Central memory CD8-positive, alpha-beta T cell (primary cell): ENCODE results near the gene NFAT5.

ENCODE experiments used
- ATAC-seq: fragments of 150-1000 bp; cut with Tn5 transposase; replicated peaks from 2 replicates; pipeline ENCODE4 v1.10.0; 2022; ENCODE audit warnings: mild to moderate bottlenecking, moderate FRiP score, moderate number of reproducible peaks; ENCODE audit not compliant: poor library complexity, severe bottlenecking; ENCODE audit errors: extremely low read depth
- DNase-seq, 2 donors: peaks; one replicate each; pipeline ENCODE4 v3.0.0; 2021; ENCODE audit warnings: low spot score in 2 of 2
- H3K27ac Mint-ChIP-seq: one replicate; pipeline ENCODE4 v1.8.0; 2022; ENCODE audit warnings: low read depth, mild to moderate bottlenecking, moderate library complexity, mixed read lengths
- H3K27me3 Mint-ChIP-seq: one replicate; pipeline ENCODE4 v1.8.0; 2022; ENCODE audit warnings: mixed read lengths
- H3K36me3 Mint-ChIP-seq: one replicate; pipeline ENCODE4 v1.8.0; 2022; ENCODE audit warnings: mild to moderate bottlenecking, moderate library complexity, mixed read lengths; ENCODE audit not compliant: insufficient read depth
- H3K4me1 Mint-ChIP-seq: one replicate; pipeline ENCODE4 v1.8.0; 2022; ENCODE audit warnings: mixed read lengths
- H3K4me3 Mint-ChIP-seq: one replicate; pipeline ENCODE4 v1.8.0; 2022; ENCODE audit warnings: mild to moderate bottlenecking, moderate library complexity, mixed read lengths
- H3K9me3 Mint-ChIP-seq: one replicate; pipeline ENCODE4 v1.8.0; 2022; ENCODE audit warnings: mixed read lengths

NFAT5 gene

GRCh38 chr16:69707920-69708683 is 142.3 kb downstream of the NFAT5 start:
- DNase-seq (no peak), ATAC-seq (no peak)
- Mint-ChIP-seq H3K36me3 (peaks cover 5% of the 10 kb centered on the region), H3K9me3 (no peaks in the 10 kb centered on the region), H3K4me1 (no peaks in the 10 kb centered on the region), H3K4me3 (no peak overlapping the region), H3K27ac (no peak overlapping the region), H3K27me3 (no peaks in the 10 kb centered on the region)

- Mint-ChIP-seq H3K27ac (no peak overlapping the region), H3K4me3 (no peak overlapping the region)
Observed at GRCh38 chr16:69709456-69710084, 143.8 kb downstream of the NFAT5 start.

GRCh38 chr16:69711115-69711740 is 145.5 kb downstream of the NFAT5 start:
- Mint-ChIP-seq H3K36me3 (peaks cover 5% of the 10 kb centered on the region), H3K27me3 (no peaks in the 10 kb centered on the region), H3K27ac (no peak overlapping the region)

More at GRCh38 chr16:69709456-69710084, 143.8 kb downstream of the NFAT5 start:
- ATAC-seq (no peak), DNase-seq (no peak)
- no peaks in the 10 kb centered on the region for H3K9me3 Mint-ChIP-seq
- no peaks in the 10 kb centered on the region for H3K27me3 Mint-ChIP-seq
- no peaks in the 10 kb centered on the region for H3K4me1 Mint-ChIP-seq
- H3K36me3 Mint-ChIP-seq = peaks cover 5% of the 10 kb centered on the region

DNA sequence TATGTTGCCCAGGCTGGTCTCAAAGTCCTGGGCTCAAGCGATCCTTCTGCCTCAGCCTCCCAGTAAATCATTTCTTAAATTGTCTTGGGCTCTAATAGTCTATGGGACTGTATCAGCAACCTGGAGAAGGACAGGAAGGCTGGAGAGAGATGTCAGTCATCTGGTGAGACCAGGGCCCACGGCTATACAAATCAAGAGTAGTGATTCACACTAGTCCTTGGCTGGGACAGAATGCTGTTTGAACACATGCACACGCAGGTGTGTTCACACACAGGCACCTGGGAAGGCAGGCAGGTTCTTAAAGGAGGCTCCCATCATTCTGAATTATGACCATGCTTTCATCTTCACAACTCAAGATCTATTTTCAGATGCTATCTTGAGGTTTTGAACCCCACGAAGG is 146.5 kb downstream of the NFAT5 start:
- peaks cover 3% of the 10 kb centered on the region for H3K36me3 Mint-ChIP-seq
- ATAC-seq (no peak), DNase-seq (no peak)
- no peaks in the 10 kb centered on the region for H3K4me1 Mint-ChIP-seq
- no peak overlapping the region for H3K27ac Mint-ChIP-seq
- no peaks in the 10 kb centered on the region for H3K27me3 Mint-ChIP-seq
- no peak overlapping the region for H3K4me3 Mint-ChIP-seq
- no peaks in the 10 kb centered on the region for H3K9me3 Mint-ChIP-seq

More at GRCh38 chr16:69711115-69711740, 145.5 kb downstream of the NFAT5 start:
- DNase-seq (no peak), ATAC-seq (no peak)
- Mint-ChIP-seq H3K9me3 (no peaks in the 10 kb centered on the region), H3K4me1 (no peaks in the 10 kb centered on the region), H3K4me3 (no peak overlapping the region)

DNA sequence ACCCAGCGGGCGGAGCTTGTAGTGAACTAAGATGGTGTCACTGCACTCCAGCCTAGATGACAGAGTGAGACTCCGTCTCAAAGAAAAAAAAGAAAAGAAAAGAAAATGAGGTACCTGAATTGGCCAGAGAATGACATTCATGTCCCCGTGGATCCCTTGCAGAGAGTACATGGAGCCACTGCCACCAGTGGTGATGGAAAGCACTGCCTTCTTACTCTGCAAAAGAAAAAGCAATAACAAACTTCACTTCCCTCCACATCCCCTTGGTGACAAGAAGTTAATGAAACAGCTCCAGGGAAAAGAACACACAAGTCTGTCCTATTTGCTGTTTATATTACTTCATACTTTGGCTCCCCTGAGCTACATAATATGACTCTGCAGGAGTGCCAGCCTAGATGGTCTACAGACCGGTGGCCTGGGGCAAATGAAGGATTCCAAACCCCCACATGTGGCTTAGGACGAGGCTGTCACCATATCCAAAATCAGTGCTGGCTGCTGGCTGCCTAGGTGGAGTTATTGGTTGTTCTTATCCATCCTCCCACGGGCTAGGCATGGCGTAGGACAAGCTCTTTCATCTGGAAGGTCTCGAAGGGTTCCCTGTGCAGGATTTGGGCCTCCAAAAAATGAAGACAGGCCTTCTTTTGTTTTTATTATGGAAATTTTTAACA is 147.3 kb downstream of the NFAT5 start:
- H3K9me3 Mint-ChIP-seq = no peaks in the 10 kb centered on the region
- peaks cover 3% of the 10 kb centered on the region for H3K36me3 Mint-ChIP-seq
- H3K27me3 Mint-ChIP-seq = no peaks in the 10 kb centered on the region
- no peak for DNase-seq
- no peak for ATAC-seq
- H3K4me1 Mint-ChIP-seq = no peaks in the 10 kb centered on the region
- H3K27ac Mint-ChIP-seq = no peak overlapping the region
- no peak overlapping the region for H3K4me3 Mint-ChIP-seq

DNA sequence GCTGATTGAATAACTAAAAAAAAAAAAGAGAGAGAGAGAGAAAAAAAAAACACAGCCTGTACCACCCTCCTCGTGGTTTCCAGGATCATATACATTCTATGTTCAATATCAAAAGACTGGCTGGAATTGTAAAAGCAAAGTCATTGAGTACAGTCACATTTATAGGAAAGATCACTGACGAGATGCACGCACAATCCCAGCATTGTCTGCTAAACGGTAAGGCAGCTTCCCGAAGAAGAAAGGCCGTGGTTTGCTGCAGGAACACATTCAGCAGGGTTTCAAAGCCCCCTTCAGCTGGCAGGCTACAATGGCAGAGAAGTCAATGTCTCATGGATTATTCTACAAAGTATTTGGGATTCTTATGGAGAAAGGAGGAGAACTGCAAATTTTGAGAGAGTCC is 151.3 kb downstream of the NFAT5 start:
- H3K4me3 Mint-ChIP-seq = no peak overlapping the region
- no peaks in the 10 kb centered on the region for H3K27me3 Mint-ChIP-seq
- DNase-seq = no peak
- peaks cover 4% of the 10 kb centered on the region for H3K36me3 Mint-ChIP-seq
- no peaks in the 10 kb centered on the region for H3K9me3 Mint-ChIP-seq
- no peak for ATAC-seq
- H3K27ac Mint-ChIP-seq = no peak overlapping the region
- no peaks in the 10 kb centered on the region for H3K4me1 Mint-ChIP-seq

DNA sequence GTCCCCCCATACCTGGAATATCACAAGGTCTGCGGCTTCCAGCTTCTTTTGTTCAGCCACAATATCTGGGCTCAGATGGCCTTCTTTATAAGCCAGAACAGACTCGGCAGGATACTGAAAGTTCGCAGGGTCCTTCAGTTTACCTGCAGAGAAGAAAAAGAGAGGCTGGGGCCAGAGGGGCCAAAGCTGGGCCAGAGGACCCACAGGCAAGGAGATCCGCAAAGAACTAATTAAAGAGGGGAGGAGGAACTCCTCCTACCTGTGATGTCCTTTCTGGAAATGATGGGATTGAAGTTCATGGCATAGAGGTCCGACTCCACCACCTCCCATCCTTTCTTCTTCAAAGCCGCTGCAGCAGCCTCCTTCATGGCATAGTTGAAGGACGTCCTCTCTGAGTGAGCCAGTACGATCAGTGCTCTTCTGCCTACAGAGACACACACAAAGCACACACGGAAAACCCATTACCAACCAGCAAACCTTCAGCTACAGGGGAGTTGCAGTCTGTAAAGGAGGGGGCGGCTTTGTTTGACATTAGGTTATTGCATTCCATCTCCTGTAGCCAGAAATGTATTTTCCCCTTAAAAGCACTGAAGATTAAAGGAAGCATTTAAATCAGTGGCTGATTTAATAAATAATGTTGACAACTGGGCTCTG is 152.5 kb downstream of the NFAT5 start:
- DNase-seq (no peak), ATAC-seq (no peak)
- Mint-ChIP-seq H3K27ac (no peak overlapping the region), H3K9me3 (no peaks in the 10 kb centered on the region), H3K27me3 (no peaks in the 10 kb centered on the region), H3K36me3 (peaks cover 4% of the 10 kb centered on the region), H3K4me3 (no peak overlapping the region), H3K4me1 (no peaks in the 10 kb centered on the region)

- ATAC-seq (no peak), DNase-seq (no peak)
- H3K27me3 Mint-ChIP-seq = no peaks in the 10 kb centered on the region
- H3K36me3 Mint-ChIP-seq = peaks cover 5% of the 10 kb centered on the region
- peaks cover 4% of the 10 kb centered on the region for H3K4me1 Mint-ChIP-seq
- no peak overlapping the region for H3K4me3 Mint-ChIP-seq
- H3K27ac Mint-ChIP-seq = no peak overlapping the region
- no peaks in the 10 kb centered on the region for H3K9me3 Mint-ChIP-seq
Observed at GRCh38 chr16:69720822-69721430, 155.2 kb downstream of the NFAT5 start.

GRCh38 chr16:69721441-69721957 is 155.7 kb downstream of the NFAT5 start:
- H3K4me1 Mint-ChIP-seq = peaks cover 9% of the 10 kb centered on the region
- H3K27me3 Mint-ChIP-seq = no peaks in the 10 kb centered on the region
- no peaks in the 10 kb centered on the region for H3K9me3 Mint-ChIP-seq
- H3K36me3 Mint-ChIP-seq = peaks cover 10% of the 10 kb centered on the region
- DNase-seq (no peak), ATAC-seq (no peak)
- H3K27ac Mint-ChIP-seq = no peak overlapping the region
- H3K4me3 Mint-ChIP-seq = no peak overlapping the region

DNA sequence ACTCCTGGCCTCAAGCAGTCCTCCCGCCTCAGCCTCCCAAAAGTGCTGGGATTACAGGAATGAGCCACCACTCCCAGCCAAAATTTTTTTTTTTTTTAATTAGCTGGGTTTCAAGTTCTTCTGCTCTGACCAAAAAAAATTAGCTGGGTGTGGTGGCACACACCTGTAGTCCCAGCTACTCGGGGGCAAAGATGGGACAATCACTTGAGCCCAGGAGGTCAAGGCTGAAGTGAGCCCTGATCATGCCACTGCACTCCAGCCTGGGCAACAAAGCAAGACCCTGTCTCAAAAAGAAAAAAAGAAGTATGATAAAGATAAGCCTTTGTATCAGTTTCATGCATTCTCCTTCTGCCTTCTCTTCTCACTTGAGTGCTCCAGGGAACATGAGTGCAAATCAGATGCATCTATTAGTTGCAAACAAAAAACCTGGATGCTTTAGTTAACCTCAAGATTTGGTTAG is 158.7 kb downstream of the NFAT5 start:
- Mint-ChIP-seq H3K27ac (no peak overlapping the region), H3K4me1 (peaks cover 20% of the 10 kb centered on the region), H3K4me3 (no peak overlapping the region), H3K9me3 (no peaks in the 10 kb centered on the region), H3K36me3 (peaks cover 8% of the 10 kb centered on the region), H3K27me3 (no peaks in the 10 kb centered on the region)
- no peak for DNase-seq
- no peak for ATAC-seq

DNA sequence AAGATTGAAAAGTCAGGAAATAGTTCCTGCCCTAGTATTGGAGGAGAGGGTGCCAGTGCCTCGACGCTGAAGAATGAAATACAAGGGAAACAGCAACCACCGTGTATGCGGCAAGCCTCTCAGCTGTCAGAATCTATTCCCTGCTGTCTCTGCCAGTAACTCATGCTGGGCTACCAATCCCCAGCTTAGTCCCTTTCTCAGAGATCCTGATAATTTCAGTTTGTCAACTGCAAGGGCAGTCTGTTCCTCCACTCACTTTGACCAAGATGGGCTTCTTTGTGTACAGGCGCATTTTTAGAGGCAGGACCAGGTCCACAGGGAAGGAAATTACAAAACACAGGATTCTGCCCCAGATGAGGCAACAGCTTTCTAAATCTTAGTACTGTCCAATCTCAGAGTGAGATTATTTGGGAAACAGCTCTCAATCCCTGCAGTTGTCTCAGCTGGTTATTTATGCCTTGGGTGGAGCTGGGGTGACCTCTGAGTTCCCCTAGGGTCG is 159.3 kb downstream of the NFAT5 start:
- DNase-seq (no peak), ATAC-seq (no peak)
- H3K4me1 Mint-ChIP-seq = peaks cover 20% of the 10 kb centered on the region
- H3K36me3 Mint-ChIP-seq = peaks cover 8% of the 10 kb centered on the region
- no peak overlapping the region for H3K4me3 Mint-ChIP-seq
- no peaks in the 10 kb centered on the region for H3K27me3 Mint-ChIP-seq
- H3K27ac Mint-ChIP-seq = no peak overlapping the region
- H3K9me3 Mint-ChIP-seq = no peaks in the 10 kb centered on the region
